ENCODE data around the gene SNX32.

The SNX32 gene

DNA sequence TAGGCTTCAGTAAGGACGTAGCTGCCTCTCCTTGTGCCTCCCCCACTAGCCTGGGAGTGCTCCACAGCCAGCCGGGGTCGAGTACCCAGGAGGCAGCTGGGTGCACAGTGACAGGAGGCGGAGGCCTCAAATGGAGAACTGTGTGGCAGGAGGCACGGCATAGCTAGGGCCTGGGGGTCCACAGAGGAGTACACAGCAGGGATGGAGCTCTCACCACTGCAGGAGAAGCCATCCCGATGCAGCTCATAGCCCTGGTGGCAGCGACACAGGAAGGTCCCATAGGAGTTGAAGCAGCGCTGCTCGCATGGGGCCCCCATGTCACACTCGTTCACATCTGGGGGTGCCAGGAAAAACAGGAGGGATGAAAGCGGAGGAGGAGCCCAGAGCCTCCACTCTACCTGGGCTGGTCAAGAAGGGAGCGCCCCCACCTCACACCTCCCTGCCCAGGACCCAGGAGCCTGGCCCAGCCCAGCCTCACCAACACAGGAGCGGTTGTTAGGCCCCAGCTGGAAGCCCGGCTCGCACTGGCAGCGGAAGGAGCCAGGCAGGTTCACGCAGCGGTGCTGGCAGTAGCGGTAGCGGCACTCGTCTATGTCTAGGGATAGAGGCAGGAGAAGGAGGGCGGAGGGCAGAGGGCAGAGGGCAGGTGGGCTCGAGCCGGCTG is 36.0 kb downstream of the SNX32 start:
- no peak overlapping the region for H3K27ac ChIP-seq
- TF ChIP-seq, protein P1, sequence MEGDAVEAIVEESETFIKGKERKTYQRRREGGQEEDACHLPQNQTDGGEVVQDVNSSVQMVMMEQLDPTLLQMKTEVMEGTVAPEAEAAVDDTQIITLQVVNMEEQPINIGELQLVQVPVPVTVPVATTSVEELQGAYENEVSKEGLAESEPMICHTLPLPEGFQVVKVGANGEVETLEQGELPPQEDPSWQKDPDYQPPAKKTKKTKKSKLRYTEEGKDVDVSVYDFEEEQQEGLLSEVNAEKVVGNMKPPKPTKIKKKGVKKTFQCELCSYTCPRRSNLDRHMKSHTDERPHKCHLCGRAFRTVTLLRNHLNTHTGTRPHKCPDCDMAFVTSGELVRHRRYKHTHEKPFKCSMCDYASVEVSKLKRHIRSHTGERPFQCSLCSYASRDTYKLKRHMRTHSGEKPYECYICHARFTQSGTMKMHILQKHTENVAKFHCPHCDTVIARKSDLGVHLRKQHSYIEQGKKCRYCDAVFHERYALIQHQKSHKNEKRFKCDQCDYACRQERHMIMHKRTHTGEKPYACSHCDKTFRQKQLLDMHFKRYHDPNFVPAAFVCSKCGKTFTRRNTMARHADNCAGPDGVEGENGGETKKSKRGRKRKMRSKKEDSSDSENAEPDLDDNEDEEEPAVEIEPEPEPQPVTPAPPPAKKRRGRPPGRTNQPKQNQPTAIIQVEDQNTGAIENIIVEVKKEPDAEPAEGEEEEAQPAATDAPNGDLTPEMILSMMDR (conservative IDR thresholded peaks at IDR 0.05) = no peak
- TF ChIP-seq ZFX (IDR thresholded peaks at IDR 0.05) = no peak

DNA sequence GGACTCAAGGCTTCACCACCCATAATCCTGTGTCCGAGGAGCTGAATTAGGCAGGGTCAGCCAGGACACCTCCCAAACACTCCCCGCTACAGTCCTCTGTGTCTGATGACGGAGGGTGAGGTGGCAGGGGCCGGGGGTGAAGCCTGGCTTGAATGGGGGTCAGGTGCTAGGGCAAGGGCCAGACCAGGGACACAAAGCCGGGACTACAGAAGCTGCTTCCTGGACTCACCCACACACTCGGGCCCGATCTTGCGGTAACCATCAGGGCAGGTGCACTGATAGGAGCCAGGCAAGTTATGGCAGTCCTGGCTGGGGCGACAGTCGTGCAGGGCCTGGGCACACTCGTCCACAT is 36.5 kb downstream of the SNX32 start:
- H3K27ac ChIP-seq = no peak overlapping the region

DNA sequence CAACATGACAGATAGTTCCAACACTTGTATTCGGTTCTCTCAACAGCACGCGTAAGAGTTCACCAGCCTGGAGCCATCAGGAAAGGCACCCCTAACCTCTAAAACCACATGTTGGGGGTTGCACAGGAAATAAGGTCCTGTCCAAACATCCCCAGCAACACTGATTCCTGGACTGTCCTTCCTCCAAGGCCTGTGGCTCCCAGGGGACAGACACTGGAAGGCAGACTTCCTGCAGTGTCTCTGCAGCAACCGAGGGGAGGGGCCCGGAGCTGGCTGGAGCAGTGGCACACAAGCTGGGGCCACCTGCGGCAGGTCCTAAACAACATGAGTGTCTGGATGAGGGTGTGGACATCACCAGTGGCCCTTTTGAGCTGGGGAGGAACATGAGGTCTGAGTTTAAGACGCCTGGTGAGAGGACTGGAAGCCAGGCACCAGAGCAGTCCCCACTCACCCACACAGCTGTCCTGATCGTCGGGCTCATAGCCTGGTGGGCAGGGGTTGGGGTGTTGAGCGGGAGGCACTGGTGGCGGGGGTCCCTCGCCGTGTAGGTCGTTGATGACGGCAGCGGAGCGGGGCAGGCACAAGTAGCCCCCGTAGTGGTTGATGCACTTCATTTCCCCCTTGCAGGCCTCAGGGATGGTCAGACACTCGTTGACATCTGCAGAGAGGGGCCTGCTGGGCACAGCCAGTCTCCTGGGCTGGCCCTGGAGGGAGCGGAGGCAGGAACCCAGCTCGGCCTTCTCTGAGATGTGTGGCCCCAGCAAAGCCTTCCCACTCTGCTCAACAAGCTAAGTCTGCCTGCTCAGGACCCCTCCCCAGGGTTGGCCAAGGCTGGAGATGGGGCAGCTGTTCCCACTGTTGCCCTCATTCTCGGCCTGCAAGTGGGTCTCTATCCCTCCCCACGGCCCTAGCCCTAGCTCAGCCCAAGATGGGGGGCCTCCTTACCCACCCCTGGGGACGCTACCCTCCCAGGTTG is 37.2 kb downstream of the SNX32 start:
- TF ChIP-seq, protein P1 (conservative IDR thresholded peaks at IDR 0.05) = no peak
- no peak for TF ChIP-seq ZFX (IDR thresholded peaks at IDR 0.05)
- H3K27ac ChIP-seq = no peak overlapping the region

More for the DNA sequence above, 36.5 kb downstream of the SNX32 start:
- no peak for TF ChIP-seq ZFX (IDR thresholded peaks at IDR 0.05)
- TF ChIP-seq, protein P1 (conservative IDR thresholded peaks at IDR 0.05) = no peak

DNA sequence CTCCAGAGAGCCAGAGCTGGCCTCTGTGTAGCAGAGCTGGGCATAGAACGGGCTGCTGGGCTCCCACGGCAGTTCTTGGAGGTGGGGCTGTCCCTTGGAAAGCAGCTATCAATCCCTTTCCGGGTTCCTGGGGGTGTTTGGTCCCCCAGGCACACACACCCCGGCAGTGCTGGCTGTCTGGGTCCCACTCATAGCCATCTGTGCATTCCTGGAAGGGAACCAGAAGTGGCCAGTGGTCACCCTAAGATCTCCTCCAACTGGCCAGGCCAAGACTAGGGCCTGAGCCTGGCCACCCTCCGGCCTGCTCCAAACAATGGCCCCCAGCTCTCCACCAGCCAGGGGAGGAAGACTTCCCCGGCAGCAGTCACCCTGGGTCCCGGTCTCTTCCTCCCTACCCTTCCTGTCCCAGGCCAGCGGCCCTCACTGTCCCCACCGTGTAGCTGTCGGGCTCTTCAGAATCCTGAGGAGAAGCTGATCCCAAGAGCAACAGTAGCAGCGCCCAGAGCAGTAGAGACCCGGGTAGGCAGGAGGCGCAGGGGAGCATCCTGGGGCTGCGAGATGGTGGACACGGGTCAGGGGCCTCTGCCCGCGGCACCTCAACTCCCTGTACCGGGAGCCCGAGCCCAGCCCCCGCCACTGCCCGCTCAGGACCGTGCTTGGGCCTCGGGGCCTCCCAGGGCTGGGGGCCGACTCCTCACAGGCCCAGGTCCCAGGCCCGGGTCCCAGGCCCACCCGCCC is 38.2 kb downstream of the SNX32 start:
- no peak overlapping the region for H3K27ac ChIP-seq
- TF ChIP-seq, protein P1 (conservative IDR thresholded peaks at IDR 0.05) = no peak
- TF ChIP-seq ZFX (IDR thresholded peaks at IDR 0.05) = no peak

DNA sequence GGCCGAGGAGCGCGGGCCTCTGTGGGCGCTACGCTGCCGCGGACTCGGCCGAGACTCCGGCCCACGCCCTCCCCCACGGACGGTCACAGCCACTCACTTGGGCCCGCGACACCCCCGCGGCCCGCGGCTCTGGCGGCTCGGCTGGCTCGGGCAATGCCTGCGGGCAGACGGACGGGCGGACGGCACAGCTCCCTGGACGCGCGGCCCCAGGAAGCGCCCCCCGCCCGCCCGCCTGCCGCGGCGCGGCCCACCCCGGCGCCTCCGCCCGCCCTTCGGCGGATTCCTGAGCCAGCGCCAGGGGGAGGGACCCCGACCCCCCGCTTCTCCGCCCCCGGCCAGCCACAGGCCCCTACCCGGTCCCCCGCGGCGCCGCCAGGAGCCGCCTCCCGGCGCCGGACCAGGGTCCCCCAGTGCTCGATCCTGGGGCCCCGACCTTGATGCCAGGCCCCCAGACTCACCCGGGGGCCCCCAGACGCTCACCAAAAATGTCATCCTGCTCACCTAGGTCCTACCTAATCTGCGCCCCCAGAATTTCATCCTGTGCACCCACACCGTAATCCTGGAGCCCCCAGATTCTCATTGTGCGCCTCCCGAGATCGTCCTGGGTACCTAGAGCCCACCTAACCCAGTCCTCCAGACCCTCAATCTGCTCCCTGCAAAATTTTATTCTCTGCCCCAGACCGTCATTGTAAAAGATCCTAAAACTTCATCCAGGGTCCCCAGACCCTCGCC is 39.0 kb downstream of the SNX32 start, which contains the start of gene EFEMP2:
EFEMP2 (minus strand) TSS at position 215 of the 732 bp plus-strand sequence. CDS start 446 bp downstream, outside the sequence.
- H3K27ac ChIP-seq = peak within 1 kb of the TSS; percentile 39
- TF ChIP-seq, protein P1 (conservative IDR thresholded peaks at IDR 0.05) = no peak
- no peak for TF ChIP-seq ZFX (IDR thresholded peaks at IDR 0.05)

DNA sequence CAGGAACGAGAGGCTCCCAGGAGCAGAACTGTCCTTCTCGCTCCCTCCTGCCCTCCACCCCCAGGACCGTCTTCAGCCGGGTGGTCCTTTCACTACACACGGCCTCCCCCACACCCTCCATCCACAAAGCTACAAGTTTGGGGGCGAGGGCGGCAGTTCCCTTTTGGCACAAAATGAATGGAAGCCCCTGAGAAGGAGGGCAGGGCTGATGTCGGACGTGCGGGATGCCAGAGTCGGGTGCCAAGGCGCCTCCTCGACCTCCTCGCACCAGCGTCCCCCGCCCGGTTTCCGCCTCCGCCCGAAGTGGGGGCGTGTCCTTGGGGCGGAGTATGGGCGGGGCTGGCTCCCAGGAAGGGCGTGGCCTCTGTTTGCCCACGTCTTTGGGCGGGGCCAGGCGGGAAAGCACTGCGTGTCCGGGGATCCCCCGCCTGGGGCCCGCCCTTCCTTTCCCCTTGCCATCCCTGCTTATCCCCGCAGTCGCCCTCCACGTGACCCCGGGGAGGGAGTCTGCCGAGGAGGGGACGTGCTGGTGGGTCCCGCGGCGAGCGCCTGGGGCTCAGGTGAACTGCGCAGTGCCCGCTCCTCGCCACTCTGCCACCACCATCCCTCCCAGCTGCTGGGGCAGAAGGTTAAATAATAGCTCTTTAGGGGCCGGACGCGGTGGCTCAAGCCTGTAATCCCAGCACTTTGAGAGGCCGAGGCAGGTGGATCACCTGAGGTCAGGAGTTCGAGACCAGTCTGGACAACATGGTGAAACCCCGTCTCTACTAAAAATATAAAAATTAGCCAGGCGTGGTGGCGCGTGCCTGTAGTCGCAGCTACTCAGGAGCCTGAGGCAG is 39.8 kb downstream of the SNX32 start:
- TF ChIP-seq ZFX (IDR thresholded peaks at IDR 0.05) = no peak
- TF ChIP-seq, protein P1 (conservative IDR thresholded peaks at IDR 0.05) = no peak
- peak overlapping the region; percentile 39 for H3K27ac ChIP-seq

Data from C4-2B (cell line).